ENCODE measurements around the gene MID2. TPM values are rescaled to one million over a fixed set of nuclear protein-coding genes. Genes with fewer than 3 reads are reported as not detected.
"Not testable (repeated sequence)": the region's sequence is repeated elsewhere in the genome, so short reads cannot be mapped to it uniquely, and the experiment has no call there.

MID2 gene
- total RNA-seq, 1 donor from 2014 or later = 12.6 TPM

DNA sequence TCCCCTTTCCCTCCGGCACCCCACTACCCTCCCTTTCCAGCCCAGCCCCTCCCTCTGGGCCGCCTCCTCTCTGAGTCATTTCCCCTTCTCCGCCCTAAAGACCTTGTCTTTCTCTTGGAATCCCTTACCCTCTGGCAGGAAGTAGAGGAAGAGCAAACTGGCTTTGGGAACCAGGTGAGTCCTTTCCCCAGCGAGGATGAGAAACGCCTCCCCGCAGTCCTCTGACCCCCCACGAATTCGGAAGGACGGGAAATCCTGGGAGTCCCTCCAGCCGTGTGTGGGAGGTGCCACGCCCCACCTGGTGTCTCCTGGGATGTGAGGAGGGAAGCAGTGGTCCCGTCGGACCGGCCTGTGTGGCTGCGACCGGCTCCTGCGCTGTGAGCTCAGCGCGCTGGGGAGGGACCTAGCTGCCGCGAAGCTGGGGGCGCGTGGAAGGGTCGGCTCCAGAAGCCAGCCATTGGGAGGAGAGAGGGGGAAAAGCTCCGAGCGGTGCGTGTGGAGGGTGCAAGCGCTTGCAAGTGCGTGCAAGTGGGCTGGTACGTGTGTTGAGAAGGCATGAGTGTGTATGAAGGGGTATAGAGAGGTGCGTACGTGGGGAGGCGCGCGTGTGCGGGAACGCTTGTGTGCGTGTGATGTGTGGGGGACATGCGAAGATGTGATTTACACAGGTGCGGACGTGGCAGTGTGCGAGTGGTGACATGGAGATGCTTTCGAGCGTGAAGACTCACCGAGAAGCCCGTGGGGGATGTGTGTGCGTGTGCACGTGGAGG, 110.2 kb downstream of the MID2 start:
- DNase-seq (ENCODE audit: low spot score in 2 of 2) (peak in 1 of 2 donors; percentile 6), FAIRE-seq (no peak)

GRCh38 chrX:107936434-107936730, 110.7 kb downstream of the MID2 start:
- no peak for DNase-seq (ENCODE audit: low spot score in 2 of 2)

GRCh38 chrX:107940095-107940494, 114.4 kb downstream of the MID2 start:
- FAIRE-seq (no peak), DNase-seq (ENCODE audit: low spot score in 2 of 2) (no peak)

More at GRCh38 chrX:107936434-107936730, 110.7 kb downstream of the MID2 start:
- FAIRE-seq = no peak

- not testable (repeated sequence) for DNase-seq (ENCODE audit: low spot score in 2 of 2); FAIRE-seq
Measured at GRCh38 chrX:107955337-107955736, 129.7 kb downstream of the MID2 start.

DNA sequence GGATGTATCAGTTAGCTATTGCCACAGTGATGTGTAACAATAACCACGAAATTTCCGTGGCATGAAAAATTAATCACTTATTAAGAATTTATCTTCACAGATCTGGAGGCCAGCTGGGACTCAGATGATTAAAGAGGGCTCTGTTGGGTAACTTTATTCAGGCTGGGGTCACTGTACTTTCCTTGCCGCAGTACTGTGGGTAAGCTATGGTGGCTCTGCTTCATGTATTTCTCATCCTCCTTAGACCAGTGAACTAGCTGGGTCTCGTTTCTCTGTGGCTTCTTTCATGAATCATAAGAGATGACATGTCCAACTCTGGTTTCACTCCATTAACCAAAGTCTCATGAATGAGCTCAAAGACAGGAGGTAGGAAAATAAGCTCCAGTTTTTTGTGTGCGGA, 143.0 kb downstream of the MID2 start:
- DNase-seq (ENCODE audit: low spot score in 2 of 2) = no peak
- no peak for FAIRE-seq

- no peak for FAIRE-seq
- no peak for DNase-seq (ENCODE audit: low spot score in 2 of 2)
Measured at GRCh38 chrX:107970073-107970472, 144.4 kb downstream of the MID2 start.

- no peak for FAIRE-seq
- DNase-seq (ENCODE audit: low spot score in 2 of 2) = no peak
Measured at GRCh38 chrX:107971636-107972035, 146.0 kb downstream of the MID2 start.

Small RNA genes lying within 50 kb of the gene (small RNA-seq; reads per million reads assigned to genes)
- gene RF00019 = not detected

Other genes with a start within 250 kb of the MID2 start
- 20.8 TPM for gene PRPS1, start 197.4 kb upstream of the MID2 start, total RNA-seq
- gene TSC22D3, start 50.1 kb upstream of the MID2 start, total RNA-seq = 46.5 TPM
- gene NCBP2L, start 48.1 kb upstream of the MID2 start, total RNA-seq = not detected
- not detected for gene TEX13B, start 156.5 kb downstream of the MID2 start, total RNA-seq
- 0.41 TPM for gene VSIG1, start 219.2 kb downstream of the MID2 start, total RNA-seq

All from frontal cortex (tissue), 4 donors.